H1 (cell line): ENCODE measurements around the gene TCERG1L. TPM values are rescaled to one million over a fixed set of nuclear protein-coding genes. Genes with fewer than 3 reads are reported as not detected.

ENCODE experiments used
- CTCF ChIA-PET: fragments of 300-600 bp; sonication (Branson Sonifier 250); formaldehyde crosslinking; loops from one replicate; lab custom pipeline; 2021; ENCODE audit not compliant: partially characterized antibody; lab: Charles Lee
- POLR2A ChIA-PET: fragments of 300-600 bp; sonication (Branson Sonifier 250); formaldehyde crosslinking; loops from one replicate; lab custom pipeline; 2021; ENCODE audit warnings: inconsistent platforms; ENCODE audit not compliant: partially characterized antibody; lab: Charles Lee
- DNase-seq, 2 experiments: peaks; one replicate each; pipeline versions ENCODE4 v3.0.0 to v3.0.0-alpha.2; 2010 to 2022; ENCODE audit warnings: low spot score in 2 of 2, low read depth in 1 of 2, mixed read lengths in 1 of 2
- FAIRE-seq: peaks from 2 replicates; lab custom pipeline; 2011; peaks lifted over from hg19 to GRCh38; lab: Jason Lieb, UNC
- H2AFZ ChIP-seq: 2 replicates; pipeline ENCODE4 v1.8.1; 2012; ENCODE audit warnings: low read length, inconsistent platforms
- H2AK5ac ChIP-seq: 2 replicates; pipeline ENCODE4 v1.6.1; 2013; ENCODE audit warnings: low read depth, low read length
- H2BK120ac ChIP-seq: replicated peaks from 2 replicates; pipeline ENCODE3; 2013; ENCODE audit warnings: low read depth, low read length, inconsistent platforms
- H2BK12ac ChIP-seq: 2 replicates; pipeline ENCODE4 v1.6.1; 2013; ENCODE audit warnings: low read depth, low read length
- H2BK15ac ChIP-seq: 2 replicates; pipeline ENCODE4 v1.6.1; 2013; ENCODE audit warnings: low read length
- H2BK20ac ChIP-seq: 2 replicates; pipeline ENCODE4 v1.6.1; 2013; ENCODE audit warnings: low read length
- H2BK5ac ChIP-seq: 2 replicates; pipeline ENCODE4 v1.6.1; 2013; ENCODE audit warnings: low read depth, low read length
- H3K14ac ChIP-seq: 2 replicates; pipeline ENCODE4 v1.6.1; 2013; ENCODE audit warnings: inconsistent platforms; ENCODE audit not compliant: insufficient read length
- H3K18ac ChIP-seq: 2 replicates; pipeline ENCODE4 v1.6.1; 2013; ENCODE audit warnings: low read length; ENCODE audit errors: extremely low read depth
- H3K23ac ChIP-seq: 2 replicates; pipeline ENCODE4 v1.6.1; 2013; ENCODE audit warnings: inconsistent platforms; ENCODE audit not compliant: insufficient read length
- H3K23me2 ChIP-seq: 2 replicates; pipeline ENCODE4 v1.6.1; 2013; ENCODE audit warnings: low read depth, low read length
- H3K27ac ChIP-seq: 2 replicates; pipeline ENCODE4 v1.6.1; 2011; ENCODE audit warnings: low read depth, low read length, inconsistent platforms
- H3K27me3 ChIP-seq, 4 experiments: replicated peaks in 1 of 4; 1 replicate in 1 of 4; 2 replicates in 3 of 4; pipeline versions ENCODE4 v1.6.1 to v1.8.1; 2011 to 2013; ENCODE audit warnings: low read length in 3 of 4, mild to moderate bottlenecking in 3 of 4, inconsistent platforms in 2 of 4, mixed read lengths in 2 of 4, moderate library complexity in 1 of 4; ENCODE audit not compliant: control insufficient read depth in 3 of 4, insufficient read depth in 3 of 4; ENCODE audit errors: extremely low read depth in 1 of 4
- H3K36me3 ChIP-seq, 4 experiments: 2 replicates each; pipeline versions ENCODE4 v1.6.1 to v1.8.1; 2011 to 2013; ENCODE audit warnings: mild to moderate bottlenecking in 4 of 4, low read length in 3 of 4, moderate library complexity in 2 of 4, control low read depth in 1 of 4, inconsistent platforms in 1 of 4; ENCODE audit not compliant: insufficient read depth in 4 of 4, control insufficient read depth in 2 of 4
- H3K4ac ChIP-seq: replicated peaks from 2 replicates; pipeline ENCODE3; 2013; ENCODE audit warnings: low read length, low read depth, mixed read lengths, inconsistent platforms; ENCODE audit not compliant: insufficient read length
- H3K4me1 ChIP-seq, 4 experiments: replicated peaks in 1 of 4; 1 replicate in 1 of 4; 2 replicates in 3 of 4; pipeline versions ENCODE4 v1.6.1 to v1.8.1; 2011 to 2013; ENCODE audit warnings: low read length in 3 of 4, inconsistent platforms in 2 of 4, mixed read lengths in 1 of 4; ENCODE audit not compliant: insufficient read depth in 4 of 4, control insufficient read depth in 3 of 4
- H3K4me2 ChIP-seq, 2 experiments: 2 replicates each; pipeline versions ENCODE4 v1.6.1 to v1.8.1; 2011 to 2013; ENCODE audit warnings: low read depth in 2 of 2, low read length in 2 of 2, control low read depth in 1 of 2, inconsistent platforms in 1 of 2, mild to moderate bottlenecking in 1 of 2; ENCODE audit not compliant: insufficient read depth in 1 of 2
- H3K4me3 ChIP-seq, 4 experiments: fragments of 200-600, 300-600 bp in 1 of 4; sonication (generic), shearing (Covaris generic), sonication (Bioruptor Twin) in 1 of 4; 2 replicates each; pipeline versions ENCODE4 v1.5.1 to v1.8.1; 2011 to 2016; ENCODE audit warnings: low read length in 4 of 4, low read depth in 3 of 4, control low read depth in 2 of 4, inconsistent platforms in 2 of 4, mild to moderate bottlenecking in 2 of 4, mixed read lengths in 1 of 4, moderate library complexity in 1 of 4; ENCODE audit not compliant: insufficient read depth in 2 of 4; ENCODE audit errors: extremely low read depth in 1 of 4
- H3K56ac ChIP-seq: replicated peaks from 2 replicates; pipeline ENCODE3; 2013; ENCODE audit warnings: low read depth, mild to moderate bottlenecking, mixed read lengths, low read length, inconsistent platforms; ENCODE audit not compliant: insufficient read length
- H3K79me1 ChIP-seq: 2 replicates; pipeline ENCODE4 v1.6.1; 2013; ENCODE audit warnings: low read depth, low read length, control low read depth
- H3K79me2 ChIP-seq, 2 experiments: 2 replicates each; pipeline versions ENCODE4 v1.6.1 to v1.8.1; 2012 to 2013; ENCODE audit warnings: low read length in 2 of 2, mild to moderate bottlenecking in 2 of 2, inconsistent platforms in 1 of 2; ENCODE audit not compliant: insufficient read depth in 2 of 2, control insufficient read depth in 1 of 2
- H3K9ac ChIP-seq, 4 experiments: replicated peaks in 1 of 4; 1 replicate in 1 of 4; 2 replicates in 3 of 4; pipeline versions ENCODE4 v1.6.1 to v1.8.1; 2011 to 2013; ENCODE audit warnings: low read depth in 3 of 4, low read length in 3 of 4, control low read depth in 2 of 4, mild to moderate bottlenecking in 2 of 4, moderate library complexity in 2 of 4, inconsistent platforms in 1 of 4; ENCODE audit errors: extremely low read depth in 1 of 4
- H3K9me3 ChIP-seq, 2 experiments: 2 replicates each; pipeline versions ENCODE4 v1.6.1 to v1.8.1; 2012 to 2013; ENCODE audit warnings: mild to moderate bottlenecking in 2 of 2, moderate library complexity in 2 of 2, control low read depth in 1 of 2, inconsistent platforms in 1 of 2, low read depth in 1 of 2, low read length in 1 of 2, mixed read lengths in 1 of 2; ENCODE audit not compliant: insufficient read depth in 2 of 2
- H4K20me1 ChIP-seq, 2 experiments: replicated peaks in 1 of 2; 2 replicates each; pipeline versions ENCODE3 to v1.8.1; 2011 to 2013; ENCODE audit warnings: inconsistent platforms in 2 of 2, low read length in 2 of 2, mild to moderate bottlenecking in 1 of 2; ENCODE audit not compliant: insufficient read depth in 2 of 2, control insufficient read depth in 1 of 2
- H4K5ac ChIP-seq: 2 replicates; pipeline ENCODE4 v1.6.1; 2013; ENCODE audit warnings: low read length, low read depth, mixed read lengths, inconsistent platforms; ENCODE audit not compliant: insufficient read length
- H4K8ac ChIP-seq: 2 replicates; pipeline ENCODE4 v1.8.0; 2013; ENCODE audit warnings: mild to moderate bottlenecking, moderate library complexity, low read length, inconsistent platforms; ENCODE audit not compliant: insufficient read depth; ENCODE audit errors: extremely low read depth
- H4K91ac ChIP-seq: replicated peaks from 2 replicates; pipeline ENCODE3; 2013; ENCODE audit warnings: low read length, mixed read lengths, inconsistent platforms; ENCODE audit not compliant: insufficient read length
- BACH1 ChIP-seq: IDR thresholded peaks from 2 replicates; pipeline ENCODE4 v1.6.1; 2012; ENCODE audit warnings: low read length, improper control_type of control experiment
- BCL11A ChIP-seq, 2 experiments: IDR thresholded peaks; one replicate each; pipeline ENCODE4 v1.6.1; 2011; ENCODE audit warnings: low read depth in 2 of 2, low read length in 2 of 2, mild to moderate bottlenecking in 2 of 2
- CEBPB ChIP-seq: IDR thresholded peaks from 2 replicates; pipeline ENCODE4 v1.6.1; 2012; ENCODE audit warnings: low read depth, low read length
- CREB1 ChIP-seq: IDR thresholded peaks from 2 replicates; pipeline ENCODE4 v1.6.1; 2012; ENCODE audit warnings: inconsistent platforms
- EGR1 ChIP-seq: IDR thresholded peaks from 2 replicates; pipeline ENCODE4 v1.6.1; 2011; ENCODE audit warnings: low read depth, low read length, borderline replicate concordance
- GABPA ChIP-seq: IDR thresholded peaks from 2 replicates; pipeline ENCODE4 v1.6.1; 2011; ENCODE audit warnings: mild to moderate bottlenecking, low read length, moderate library complexity, borderline replicate concordance; ENCODE audit not compliant: insufficient read depth
- KDM1A ChIP-seq: fragments of 200-600, 300-600 bp; sonication (generic); IDR thresholded peaks from 2 replicates; pipeline ENCODE4 v1.7.1; 2016; ENCODE audit warnings: mild to moderate bottlenecking, low read length, borderline replicate concordance
- POLR2AphosphoS5 ChIP-seq: IDR thresholded peaks from 2 replicates; pipeline ENCODE4 v1.6.1; 2011; ENCODE audit warnings: low read depth, low read length
- RNF2 ChIP-seq: fragments of 200-900, 300-1000 bp; sonication (generic); IDR thresholded peaks from 2 replicates; pipeline ENCODE4 v1.7.1; 2016; ENCODE audit warnings: borderline replicate concordance, low read depth, mild to moderate bottlenecking, antibody characterized with exemption, low read length; ENCODE audit not compliant: poor library complexity, severe bottlenecking; ENCODE audit errors: missing control alignments
- SP2 ChIP-seq: IDR thresholded peaks from 2 replicates; pipeline ENCODE4 v1.6.1; 2012; ENCODE audit warnings: mild to moderate bottlenecking, low read length, inconsistent platforms
- TBP ChIP-seq: IDR thresholded peaks from 2 replicates; pipeline ENCODE4 v1.6.1; 2011; ENCODE audit warnings: low read depth, low read length, improper control_type of control experiment
- ZNF274 ChIP-seq: IDR thresholded peaks from 2 replicates; pipeline ENCODE4 v1.7.0; 2012; ENCODE audit warnings: low read length, borderline replicate concordance; ENCODE audit errors: extremely low read depth
- WGBS, 2 experiments: shearing (Covaris generic) in 1 of 2; methylation state at CpG; one replicate each; pipeline versions ENCODE4 v1.1.6 to v1.1.7; 2013 to 2015; ENCODE audit warnings: low lambda C conversion rate in 2 of 2, mixed read lengths in 2 of 2, inconsistent platforms in 1 of 2, low coverage in 1 of 2, missing lambda C conversion rate in 1 of 2; ENCODE audit not compliant: insufficient replicate concordance in 2 of 2, insufficient coverage in 1 of 2, insufficient read length in 1 of 2; ENCODE audit errors: extremely low coverage in 1 of 2, missing lambda C conversion rate in 1 of 2; 5-methylcytosine and 5-hydroxymethylcytosine counted together
- polyA plus RNA-seq, 7 experiments: library from polyadenylated mRNA; depleted of rRNA in 3 of 7; stranded (reverse) in 5 of 7; unstranded in 2 of 7; fragments of >200 nt in 5 of 7; fragments of 200-250 nt in 2 of 7; gene quantifications; 1 replicate in 5 of 7; 2 replicates in 1 of 7; 4 replicates in 1 of 7; pipeline versions ENCODE4 v1.2.1 to v1.2.3, GENCODE V29; 2011 to 2013; ENCODE audit warnings: missing spikeins in 2 of 7, mixed read lengths in 2 of 7
- total RNA-seq: library from RNA; stranded (reverse); fragmentation: NEBNext Ultra II Directional; extraction: Animal tissue kit (Norgen Biotek cat#: 25700); gene quantifications from 2 replicates; pipeline ENCODE4 v1.2.1, GENCODE V29; 2021

TCERG1L gene
- total and polyA plus RNA-seq, 2 of the 8 experiments (the other 6 are each of a cell fraction or from before 2014, with no cell fraction given): 3.9 to 6.9 TPM

GRCh38 chr10:131251146-131251541, 60.4 kb downstream of the TCERG1L start:
- Histone ChIP-seq H4K20me1 (peaks cover 0 to 3% of the 10 kb centered on the region in 2 experiments), H3K23ac (no peak overlapping the region), H3K27me3 (no peaks in the 10 kb centered on the region), H3K14ac (peak overlapping the region; percentile 17), H3K4me1 (peaks cover 0 to 10% (median 6%) of the 10 kb centered on the region in 4 experiments; a peak in 5 of 7 replicates), H3K27ac (no peak overlapping the region), H3K56ac (no peak overlapping the region), H4K5ac (no peak overlapping the region), H2BK20ac (no peak overlapping the region), H3K79me2 (no peaks in the 10 kb centered on the region), H3K18ac (no peak overlapping the region), H2AFZ (no peak overlapping the region), H3K9ac (no peak overlapping the region), H4K8ac (no peak overlapping the region; the same call in 1 of the 2 replicates), H3K36me3 (no peaks in the 10 kb centered on the region), H4K91ac (no peak overlapping the region), H3K9me3 (no peaks in the 10 kb centered on the region), H2BK120ac (no peak overlapping the region), H3K4me3 (no peak overlapping the region), H3K4me2 (no peak overlapping the region), H2BK12ac (peak overlapping the region; percentile 9; the same call in 1 of the 2 replicates), H2BK15ac (0 out of 2 replicates have a peak overlapping the region, but pooled peaks have one; percentile 46), H2AK5ac (no peak overlapping the region), H3K79me1 (peaks cover 4% of the 10 kb centered on the region; the same call in 1 of the 2 replicates), H3K23me2 (peaks cover 5% of the 10 kb centered on the region; the same call in 1 of the 2 replicates), H3K4ac (no peak overlapping the region), H2BK5ac (no peak overlapping the region)
- WGBS, 2 experiments: no CpG with 5 or more reads among the region's 6 CpGs
- ChIA-PET CTCF (interaction anchor here (1.0 to 1.4 kb wide), 3 partner anchors 8 to 110 kb away, joined by 3 to 4 read pairs (median 3); no protein-coding TSS in a partner anchor), POLR2A (no interaction called here)
- TF ChIP-seq CREB1: no peak
- TF ChIP-seq POLR2AphosphoS5: no peak
- TF ChIP-seq BCL11A (IDR thresholded peaks at IDR 0.05; ENCODE audit: low read depth in 2 of 2, low read length in 2 of 2): no peak
- TF ChIP-seq CEBPB: no peak
- TF ChIP-seq GABPA: no peak
- TF ChIP-seq BACH1: no peak
- TF ChIP-seq SP2: no peak
- TF ChIP-seq TBP: no peak
- TF ChIP-seq ZNF274: no peak
- no peak for TF ChIP-seq KDM1A
- no peak for TF ChIP-seq RNF2
- TF ChIP-seq EGR1: no peak
- FAIRE-seq (no peak), DNase-seq (no peak)
